A673 (cell line): ENCODE measurements around the gene SYTL3.

Source experiments
- EZH2 ChIP-seq: fragments of 200-600 bp; sonication (generic); IDR thresholded peaks from 2 replicates; pipeline ENCODE4 v1.6.1; 2017; ENCODE audit warnings: borderline replicate concordance, low read depth, mild to moderate bottlenecking, mixed read lengths, antibody characterized with exemption, low read length; ENCODE audit not compliant: poor library complexity, severe bottlenecking
- TF ChIP-seq, protein P1 (sequence below): fragments of 300-800, 200-600 bp; sonication (generic); conservative IDR thresholded peaks from 2 replicates; pipeline ENCODE4 v1.5.1; 2017; ENCODE audit warnings: low read depth, mild to moderate bottlenecking, antibody characterized with exemption, low read length, moderate library complexity, mixed read lengths

DNA sequence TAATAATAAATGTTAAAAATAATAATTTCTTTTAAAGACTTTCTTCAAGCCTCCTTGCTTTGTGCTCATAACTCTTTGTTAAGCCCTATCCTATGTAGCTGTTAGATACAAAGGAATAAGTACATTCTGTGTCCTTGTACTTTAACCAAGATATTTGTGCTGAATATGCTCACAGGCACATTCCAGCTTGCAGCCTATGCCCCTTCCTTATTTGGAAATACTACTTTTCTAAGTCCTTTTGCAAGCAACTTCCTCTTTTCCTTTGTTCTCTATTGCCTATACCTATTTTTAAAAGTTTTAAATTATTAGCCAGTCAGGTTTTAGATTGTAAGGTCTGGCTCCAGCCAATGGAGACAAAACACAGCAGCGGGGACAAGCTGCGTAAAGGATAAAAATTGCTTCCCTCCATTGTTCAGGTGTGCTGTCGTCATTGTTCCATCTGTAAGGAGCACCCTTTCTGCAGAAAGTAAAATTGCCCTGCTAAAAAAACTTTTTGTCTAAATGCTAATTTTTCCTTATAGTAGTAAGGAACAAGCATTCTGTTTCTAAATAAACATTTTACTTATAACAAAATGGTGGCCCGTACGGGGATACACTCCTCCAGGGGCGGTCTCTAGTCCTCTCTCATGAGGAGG lies 80.2 kb downstream of the SYTL3 start:
- TF ChIP-seq, protein P1, sequence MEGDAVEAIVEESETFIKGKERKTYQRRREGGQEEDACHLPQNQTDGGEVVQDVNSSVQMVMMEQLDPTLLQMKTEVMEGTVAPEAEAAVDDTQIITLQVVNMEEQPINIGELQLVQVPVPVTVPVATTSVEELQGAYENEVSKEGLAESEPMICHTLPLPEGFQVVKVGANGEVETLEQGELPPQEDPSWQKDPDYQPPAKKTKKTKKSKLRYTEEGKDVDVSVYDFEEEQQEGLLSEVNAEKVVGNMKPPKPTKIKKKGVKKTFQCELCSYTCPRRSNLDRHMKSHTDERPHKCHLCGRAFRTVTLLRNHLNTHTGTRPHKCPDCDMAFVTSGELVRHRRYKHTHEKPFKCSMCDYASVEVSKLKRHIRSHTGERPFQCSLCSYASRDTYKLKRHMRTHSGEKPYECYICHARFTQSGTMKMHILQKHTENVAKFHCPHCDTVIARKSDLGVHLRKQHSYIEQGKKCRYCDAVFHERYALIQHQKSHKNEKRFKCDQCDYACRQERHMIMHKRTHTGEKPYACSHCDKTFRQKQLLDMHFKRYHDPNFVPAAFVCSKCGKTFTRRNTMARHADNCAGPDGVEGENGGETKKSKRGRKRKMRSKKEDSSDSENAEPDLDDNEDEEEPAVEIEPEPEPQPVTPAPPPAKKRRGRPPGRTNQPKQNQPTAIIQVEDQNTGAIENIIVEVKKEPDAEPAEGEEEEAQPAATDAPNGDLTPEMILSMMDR = no peak
- TF ChIP-seq EZH2 = no peak
